GM21723 (cell line): ENCODE results near the gene MGAT5.

ENCODE experiments used
- ATAC-seq: cut with Tn5 transposase; IDR thresholded peaks from one replicate; pipeline ENCODE4 v1.9.1; 2021; ENCODE audit warnings: mild to moderate bottlenecking, moderate library complexity; ENCODE audit not compliant: unreplicated experiment

The MGAT5 gene

DNA sequence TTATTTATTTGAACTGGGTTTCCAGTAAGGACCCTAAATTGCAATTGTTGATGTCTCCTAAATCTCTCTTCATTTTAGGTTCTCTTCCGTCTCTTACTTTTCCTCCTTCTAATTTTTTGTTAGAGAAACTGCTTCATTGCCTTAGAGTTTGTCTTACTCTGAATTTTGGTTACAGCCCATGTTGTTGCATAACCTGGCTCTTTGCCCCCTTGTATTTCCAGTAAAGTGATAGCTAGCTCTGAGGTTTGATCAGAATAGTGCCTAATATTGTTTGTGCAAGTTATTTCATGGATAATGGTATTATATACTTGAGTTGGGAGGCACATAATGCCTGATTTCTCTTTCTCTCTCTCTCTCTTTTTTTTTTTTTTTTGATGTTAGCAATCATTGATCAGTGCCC, 71.8 kb downstream of the MGAT5 start:
- ATAC-seq, result no peak

DNA sequence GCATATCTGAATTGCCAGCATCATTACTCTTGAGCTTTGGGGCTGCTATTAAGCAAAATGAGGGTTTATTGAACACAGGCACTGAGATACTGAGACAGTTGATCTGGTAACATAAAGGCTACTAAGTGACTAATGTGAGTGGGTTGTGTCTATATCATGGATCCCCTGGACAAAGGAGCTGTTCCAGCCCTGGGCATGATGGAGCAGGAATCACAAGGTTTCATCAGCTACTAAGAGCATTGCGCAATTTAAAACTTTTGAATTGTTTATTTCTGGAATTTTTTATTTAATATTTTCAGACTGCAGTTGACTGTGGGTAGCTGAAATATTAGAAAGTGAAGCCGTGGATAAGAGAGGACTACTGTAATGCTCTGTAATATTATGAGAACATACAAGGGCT, 73.5 kb downstream of the MGAT5 start:
- ATAC-seq, result no peak

DNA sequence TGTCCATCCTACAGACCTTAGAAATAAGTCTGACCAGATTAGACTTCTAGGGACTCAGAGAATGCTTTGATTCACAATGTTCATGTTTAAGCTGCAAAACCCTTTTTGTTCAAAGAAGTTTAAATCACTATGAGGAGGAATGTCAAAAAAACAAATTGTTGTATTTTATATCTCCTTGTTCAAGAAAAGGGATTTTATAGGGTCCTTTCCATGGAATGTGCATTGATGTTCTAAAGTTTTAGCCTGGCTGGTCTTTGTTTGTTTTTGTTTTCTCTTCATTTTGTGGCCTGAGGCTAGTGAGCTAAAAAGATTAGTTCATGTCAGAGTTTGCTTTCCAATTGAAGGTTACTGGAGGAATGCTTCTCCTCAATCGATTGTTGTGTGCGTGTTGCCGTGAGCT, 77.2 kb downstream of the MGAT5 start:
- no peak for ATAC-seq

DNA sequence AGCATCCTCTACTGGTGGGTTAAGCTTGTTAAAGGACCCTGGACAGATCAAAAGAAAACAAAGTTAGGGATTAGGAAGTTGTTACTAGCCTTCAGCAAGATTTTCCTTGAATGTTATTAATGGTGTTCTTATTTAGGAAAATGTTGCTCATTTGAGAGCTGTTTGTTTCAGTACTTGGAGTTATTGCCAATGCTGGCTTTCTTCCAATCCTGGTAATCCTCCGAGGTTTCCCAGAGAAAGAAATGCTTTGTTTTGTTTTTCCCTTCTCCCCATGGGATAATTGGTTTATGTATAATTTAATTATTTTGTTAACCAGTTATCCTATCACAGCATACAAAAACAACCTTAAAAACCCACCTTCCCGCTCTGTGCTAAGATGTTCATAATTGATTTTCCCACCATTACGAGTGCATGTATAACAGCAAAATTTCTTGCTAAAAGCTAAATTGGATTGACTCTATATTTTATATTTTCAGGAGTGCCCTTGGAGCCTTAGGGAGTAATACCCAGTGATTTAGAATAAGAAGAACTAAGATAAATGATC, 79.8 kb downstream of the MGAT5 start:
- no peak for ATAC-seq

DNA sequence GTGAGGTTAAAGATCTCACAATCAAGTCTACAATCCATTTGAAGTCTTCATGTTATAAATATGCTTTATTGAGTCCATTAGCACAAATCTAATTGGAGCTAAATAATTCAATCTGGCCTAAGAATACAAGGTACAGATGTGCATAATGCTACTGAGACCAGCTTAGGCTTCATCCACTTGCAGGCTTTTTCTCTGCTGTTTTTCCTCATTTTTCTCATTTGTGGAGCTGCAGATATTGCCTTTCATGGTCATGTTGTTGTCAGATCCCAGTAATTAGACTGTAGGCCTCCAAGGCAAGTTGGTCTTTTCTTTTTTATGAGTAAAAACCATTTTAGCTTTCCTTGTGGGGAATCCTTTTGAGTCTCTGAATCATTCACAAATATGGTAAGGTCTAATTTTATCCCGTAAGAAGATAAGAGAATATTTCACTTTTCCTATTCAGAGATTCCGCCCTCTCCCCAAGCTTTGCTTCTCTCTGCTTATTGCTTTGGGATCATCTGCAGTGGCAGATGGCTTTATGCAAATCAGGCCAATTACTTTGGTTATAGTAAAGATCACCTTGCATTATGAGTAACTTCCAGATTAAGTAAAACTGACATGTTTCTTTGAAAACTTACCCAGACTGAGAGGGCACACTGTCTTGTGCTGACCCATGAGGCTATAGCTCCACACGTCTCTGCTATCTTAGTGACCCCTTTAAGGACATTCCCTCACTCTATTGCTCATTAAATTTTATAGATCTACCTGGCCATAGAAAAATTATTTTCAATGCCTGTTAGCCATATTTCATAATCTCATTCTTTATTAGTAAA, 80.9 kb downstream of the MGAT5 start:
- ATAC-seq, result no peak

DNA sequence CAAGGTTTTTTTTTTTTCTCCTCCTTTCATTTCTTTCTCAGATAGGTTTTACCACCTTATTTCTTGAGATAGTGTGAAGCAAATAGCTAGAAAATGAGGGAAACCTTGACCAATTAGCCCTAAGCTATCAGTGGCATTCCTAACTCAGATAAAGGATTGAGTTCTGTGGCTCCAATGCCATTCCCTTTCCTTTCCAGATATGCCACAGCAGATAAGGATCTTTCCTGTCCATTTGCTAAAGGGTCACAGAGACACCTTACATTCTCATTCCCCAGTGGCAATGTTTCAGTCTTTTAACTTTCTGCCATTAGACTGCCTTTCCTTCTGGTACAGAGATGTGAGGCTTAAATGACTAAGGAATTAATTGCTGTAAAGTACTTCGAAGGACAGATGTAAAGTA, 81.7 kb downstream of the MGAT5 start:
- no peak for ATAC-seq

DNA sequence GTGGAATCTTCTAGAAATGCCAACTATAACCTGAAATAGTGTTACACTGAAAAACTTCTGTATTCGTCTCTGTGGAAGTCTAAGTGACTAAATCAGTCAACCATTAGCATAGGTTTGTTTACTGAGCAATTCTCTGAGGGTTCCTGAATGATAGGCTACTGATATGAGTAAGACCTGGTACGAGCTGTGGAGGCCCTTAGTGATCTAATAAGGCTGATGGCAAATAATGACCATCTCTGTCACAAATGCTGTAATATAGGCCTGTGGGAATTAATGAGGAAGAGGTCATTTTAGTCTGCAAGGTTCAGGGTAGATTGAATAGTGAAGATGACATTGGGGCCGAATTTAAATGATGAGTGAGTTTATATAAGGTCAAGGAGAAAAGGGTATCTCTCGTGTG, 82.5 kb downstream of the MGAT5 start:
- ATAC-seq, result peak; percentile 87

DNA sequence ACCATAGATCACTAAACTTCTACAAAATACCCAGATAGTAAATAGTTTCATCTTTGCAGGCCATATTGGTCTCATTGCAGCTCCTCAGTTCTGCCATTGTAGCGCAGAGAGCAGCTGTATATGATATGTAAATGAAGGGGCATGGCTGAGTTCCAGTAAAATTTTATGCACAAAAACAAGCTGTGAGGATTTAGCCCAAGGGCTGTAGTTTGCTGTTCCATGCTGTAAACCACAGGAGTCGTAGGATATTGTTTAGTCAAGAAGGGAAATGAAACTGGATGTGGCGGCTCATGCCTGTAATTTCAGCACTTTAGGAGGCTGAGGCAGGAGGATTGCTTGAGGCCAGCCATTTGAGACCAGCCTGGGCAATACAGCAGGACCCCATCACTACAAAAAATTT, 83.0 kb downstream of the MGAT5 start:
- ATAC-seq, result no peak

DNA sequence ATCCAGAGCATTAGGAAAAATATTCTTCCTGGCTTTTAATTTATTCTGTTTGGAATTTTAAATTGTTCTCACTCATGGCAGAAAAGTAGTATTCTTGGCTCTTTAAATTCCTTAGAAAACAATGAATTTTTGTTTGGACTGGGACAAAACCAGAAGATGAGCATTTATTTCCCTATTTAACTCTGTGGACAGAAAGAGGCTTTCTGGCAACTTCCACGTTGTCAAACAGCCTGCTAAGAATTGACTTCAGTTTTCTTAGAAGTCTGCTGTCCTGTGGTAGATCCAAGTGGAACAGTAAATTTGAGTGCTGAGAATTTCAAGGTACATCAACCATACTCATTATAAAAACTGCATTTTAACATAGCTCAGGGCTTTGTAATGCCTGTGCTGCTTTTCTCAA, 83.8 kb downstream of the MGAT5 start:
- ATAC-seq, result no peak

DNA sequence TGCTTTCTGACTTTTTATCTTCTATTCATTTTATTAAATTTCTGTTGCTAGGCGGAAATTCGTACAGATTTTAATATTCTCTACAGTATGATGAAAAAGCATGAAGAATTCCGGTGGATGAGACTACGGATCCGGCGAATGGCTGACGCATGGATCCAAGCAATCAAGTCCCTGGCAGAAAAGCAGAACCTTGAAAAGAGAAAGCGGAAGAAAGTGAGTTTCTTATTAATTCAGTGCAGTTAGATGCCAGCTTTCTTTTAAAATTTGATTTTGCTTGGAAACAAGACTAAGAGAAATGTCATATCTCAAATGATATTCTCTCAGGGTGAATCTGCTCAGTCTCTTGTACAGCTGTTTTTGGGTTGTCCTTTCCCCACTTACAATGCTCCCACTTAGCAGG, 84.3 kb downstream of the MGAT5 start:
- no peak for ATAC-seq

DNA sequence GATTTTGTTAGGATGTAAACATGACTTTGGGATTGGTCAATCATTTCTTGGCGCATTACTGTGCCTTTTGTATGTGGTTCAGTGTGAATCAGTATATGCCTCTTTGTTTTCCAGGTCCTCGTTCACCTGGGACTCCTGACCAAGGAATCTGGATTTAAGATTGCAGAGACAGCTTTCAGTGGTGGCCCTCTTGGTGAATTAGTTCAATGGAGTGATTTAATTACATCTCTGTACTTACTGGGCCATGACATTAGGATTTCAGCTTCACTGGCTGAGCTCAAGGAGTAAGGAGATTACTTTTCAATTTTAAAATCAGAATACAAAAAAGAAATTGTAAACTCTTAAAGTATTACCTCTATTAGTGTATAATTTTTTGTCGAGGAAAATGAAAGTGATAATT, 87.6 kb downstream of the MGAT5 start:
- ATAC-seq, result no peak

DNA sequence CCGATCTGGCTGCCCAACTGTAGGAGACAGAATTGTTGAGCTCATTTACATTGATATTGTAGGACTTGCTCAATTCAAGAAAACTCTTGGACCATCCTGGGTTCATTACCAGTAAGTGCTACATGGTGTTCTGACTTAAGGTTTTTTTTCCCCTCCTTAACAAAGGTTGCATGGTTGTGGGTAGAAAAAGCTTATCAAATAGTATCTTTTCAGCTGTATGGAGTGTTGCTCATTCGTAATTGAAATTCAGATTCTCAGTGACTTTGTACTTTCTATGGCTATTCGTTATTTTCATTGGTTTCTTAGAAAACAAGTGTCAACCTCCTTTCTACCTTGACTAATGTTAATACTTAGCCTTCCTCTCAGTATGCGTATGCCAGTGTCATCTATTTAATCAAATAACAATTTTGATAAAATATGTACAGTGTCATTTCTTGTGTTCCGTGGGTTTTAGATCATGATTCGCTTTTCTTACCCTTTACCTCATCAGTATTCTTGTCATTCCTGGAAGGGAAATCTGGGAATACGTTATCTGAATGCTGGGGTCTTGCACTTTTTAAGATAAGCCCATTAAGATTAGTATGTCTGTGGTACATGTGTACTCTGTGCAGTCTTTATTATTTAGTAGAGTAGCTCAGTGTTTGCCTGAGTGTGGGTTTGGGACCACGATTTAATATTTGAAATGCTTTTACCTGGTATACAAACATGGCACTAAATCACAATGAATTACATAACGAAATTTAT, 91.3 kb downstream of the MGAT5 start:
- no peak for ATAC-seq

DNA sequence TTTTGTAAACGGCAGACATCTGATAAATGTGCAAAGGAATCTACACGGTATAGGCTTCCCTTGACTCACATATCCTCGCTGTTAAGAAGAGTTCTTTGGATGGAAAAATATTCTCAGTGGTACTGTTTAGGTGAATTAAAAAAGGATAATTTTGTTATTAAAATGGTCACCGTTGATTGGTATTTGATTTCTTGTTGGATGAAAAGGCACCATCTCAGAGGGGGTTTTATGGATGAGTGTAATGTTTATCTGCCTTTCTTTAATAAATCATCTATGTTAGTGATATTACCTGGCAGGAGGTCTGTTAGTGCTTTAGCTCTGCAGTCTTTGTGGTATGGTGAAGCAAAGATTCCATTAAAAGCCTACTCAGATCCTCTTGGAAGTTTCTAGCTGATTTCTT, 92.3 kb downstream of the MGAT5 start:
- no peak for ATAC-seq

DNA sequence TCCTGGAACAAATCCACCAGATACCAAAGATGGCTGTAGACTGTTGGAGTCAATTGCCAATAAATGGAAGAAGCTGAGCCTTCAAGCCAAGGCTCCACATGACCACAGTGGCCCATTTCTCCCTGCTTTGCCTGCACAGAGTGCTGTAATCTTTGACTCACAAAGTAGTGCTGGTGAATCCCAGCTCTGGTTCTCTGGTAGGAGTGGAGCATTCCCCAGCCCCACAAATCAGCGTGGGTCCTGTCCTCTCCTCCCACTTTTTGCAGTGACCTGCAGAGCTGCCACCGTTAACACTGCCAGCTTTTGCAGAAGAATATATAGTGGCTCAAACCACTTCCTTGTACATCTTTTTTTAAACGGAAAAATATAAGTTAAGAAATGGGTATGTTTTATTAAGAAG, 93.9 kb downstream of the MGAT5 start:
- no peak for ATAC-seq

DNA sequence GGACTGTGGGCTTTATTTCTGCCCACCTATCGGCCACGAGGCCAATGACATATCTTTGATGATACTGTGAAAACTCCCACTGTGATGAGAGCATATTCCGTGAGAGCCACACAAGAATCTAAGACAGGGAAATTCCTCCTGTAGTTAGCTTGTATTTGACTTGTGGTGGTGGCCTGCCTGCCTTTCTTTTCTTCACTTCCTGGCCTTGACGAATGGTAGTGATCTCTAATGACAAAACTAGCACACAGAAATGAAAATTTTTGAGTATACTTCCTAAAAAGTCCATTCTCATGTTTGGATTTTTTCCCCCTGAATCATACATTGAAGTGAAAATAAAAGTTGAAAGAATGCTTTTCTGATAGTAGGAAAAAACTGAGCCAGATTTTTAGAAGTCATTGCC, 94.4 kb downstream of the MGAT5 start:
- ATAC-seq, result no peak

DNA sequence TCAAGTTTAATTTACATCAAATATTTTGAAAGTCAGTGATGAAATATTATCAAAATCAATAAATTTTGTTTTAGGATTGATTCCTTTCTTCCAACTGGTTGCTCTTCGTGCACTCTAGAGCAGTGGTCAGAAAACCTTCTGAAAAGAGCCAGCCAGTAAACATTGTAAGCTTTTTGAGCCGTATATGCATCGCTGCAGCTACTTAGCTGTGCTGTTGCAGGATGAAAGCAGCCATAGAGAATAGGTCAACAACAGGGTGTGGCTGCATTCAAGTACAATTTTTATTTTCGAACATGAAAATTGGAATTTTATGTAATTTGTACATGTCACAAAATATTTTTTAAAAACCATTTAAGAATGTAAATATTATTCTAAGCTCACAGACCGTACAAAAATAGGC, 94.9 kb downstream of the MGAT5 start:
- no peak for ATAC-seq

DNA sequence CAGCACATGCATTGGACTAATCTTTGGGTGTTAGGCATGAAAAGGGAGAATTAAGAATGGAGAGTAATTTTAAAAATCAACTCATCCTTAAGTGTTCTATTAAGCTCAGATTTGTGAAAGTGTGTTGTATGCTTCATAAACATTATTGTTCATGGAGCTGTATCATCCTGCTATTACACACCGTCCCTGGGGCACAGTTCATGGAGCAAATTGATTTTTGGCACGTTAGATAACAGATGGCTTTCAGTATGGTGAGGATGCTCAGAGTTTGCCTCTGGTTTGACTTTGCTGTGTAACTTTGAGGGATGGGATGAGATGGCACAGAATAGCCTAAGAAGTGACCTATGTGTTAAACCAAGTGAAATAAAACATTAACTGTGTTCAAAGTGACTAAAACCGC, 97.1 kb downstream of the MGAT5 start:
- no peak for ATAC-seq

DNA sequence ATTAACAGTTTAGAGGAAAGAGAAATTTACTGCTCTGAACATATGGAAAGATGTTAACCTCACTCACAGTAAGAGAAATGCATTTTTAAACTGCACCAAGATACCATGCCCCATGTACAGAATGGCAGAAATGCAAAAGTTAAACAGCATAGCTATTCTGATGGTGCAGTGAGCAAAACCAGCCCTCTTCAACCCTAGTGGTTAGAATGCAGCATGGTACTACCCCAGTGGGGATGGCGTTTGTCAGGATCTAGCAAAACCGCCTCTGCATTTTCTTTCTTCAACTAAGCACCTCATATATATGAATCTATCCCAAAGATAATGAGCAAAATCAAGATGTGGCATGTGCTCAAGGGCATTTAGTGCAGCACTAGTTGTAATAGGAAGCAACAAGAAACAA, 98.0 kb downstream of the MGAT5 start:
- ATAC-seq, result no peak

DNA sequence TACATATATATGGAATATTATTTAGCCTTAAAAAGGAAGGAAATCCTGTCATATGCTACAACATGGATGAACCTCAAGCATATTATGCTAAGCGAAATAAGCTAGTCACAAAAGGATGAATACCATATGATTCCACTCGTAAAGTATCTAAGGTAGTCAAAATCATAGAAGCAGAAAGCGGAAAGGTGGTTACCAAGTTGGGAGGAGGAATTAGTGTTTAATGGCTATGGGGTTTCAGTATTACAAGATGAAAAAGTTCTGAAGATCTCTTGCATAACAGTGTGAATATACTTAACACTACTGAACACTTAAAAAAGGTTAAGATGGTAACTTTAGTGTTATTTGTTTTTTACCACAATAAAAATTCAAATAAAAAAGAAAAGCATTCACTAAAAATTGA, 99.0 kb downstream of the MGAT5 start:
- no peak for ATAC-seq

DNA sequence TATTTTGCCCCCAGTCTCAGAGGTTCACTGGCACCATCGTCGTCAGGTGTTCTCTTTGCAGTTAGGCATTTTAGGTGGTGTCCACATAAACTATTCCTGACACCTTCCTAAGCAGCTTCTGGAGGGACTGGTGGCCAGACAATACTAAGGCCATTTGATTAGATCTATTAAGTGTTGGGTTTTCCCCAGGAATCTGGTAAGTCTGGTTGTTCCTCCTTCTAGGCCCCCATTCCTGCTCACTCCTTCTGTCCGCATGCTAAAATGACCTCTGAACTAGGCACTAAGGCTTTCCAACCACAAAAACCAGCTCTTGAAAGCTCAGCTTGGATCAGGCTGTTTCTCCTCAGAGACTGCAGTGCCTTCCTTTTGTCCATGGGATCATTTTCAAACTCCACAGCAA, 100.7 kb downstream of the MGAT5 start:
- ATAC-seq, result no peak

DNA sequence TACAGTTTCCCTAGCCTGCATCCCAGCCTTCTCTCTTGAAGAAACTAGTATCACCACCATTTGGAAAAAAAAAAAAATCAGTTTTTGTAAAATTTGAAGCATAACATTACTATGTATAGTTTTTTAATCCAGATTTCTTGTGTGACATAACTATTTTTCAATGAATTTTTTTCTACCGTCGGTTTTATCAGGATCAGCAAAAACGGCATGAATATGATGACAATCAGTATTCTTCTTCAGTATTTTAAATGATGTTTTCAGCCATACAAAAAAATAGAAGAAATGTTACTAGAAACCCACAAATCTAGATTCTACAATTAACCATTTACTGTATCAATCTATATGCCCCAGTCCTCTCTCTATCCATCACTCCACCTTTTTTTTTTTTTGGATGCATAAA, 103.9 kb downstream of the MGAT5 start:
- ATAC-seq, result no peak

DNA sequence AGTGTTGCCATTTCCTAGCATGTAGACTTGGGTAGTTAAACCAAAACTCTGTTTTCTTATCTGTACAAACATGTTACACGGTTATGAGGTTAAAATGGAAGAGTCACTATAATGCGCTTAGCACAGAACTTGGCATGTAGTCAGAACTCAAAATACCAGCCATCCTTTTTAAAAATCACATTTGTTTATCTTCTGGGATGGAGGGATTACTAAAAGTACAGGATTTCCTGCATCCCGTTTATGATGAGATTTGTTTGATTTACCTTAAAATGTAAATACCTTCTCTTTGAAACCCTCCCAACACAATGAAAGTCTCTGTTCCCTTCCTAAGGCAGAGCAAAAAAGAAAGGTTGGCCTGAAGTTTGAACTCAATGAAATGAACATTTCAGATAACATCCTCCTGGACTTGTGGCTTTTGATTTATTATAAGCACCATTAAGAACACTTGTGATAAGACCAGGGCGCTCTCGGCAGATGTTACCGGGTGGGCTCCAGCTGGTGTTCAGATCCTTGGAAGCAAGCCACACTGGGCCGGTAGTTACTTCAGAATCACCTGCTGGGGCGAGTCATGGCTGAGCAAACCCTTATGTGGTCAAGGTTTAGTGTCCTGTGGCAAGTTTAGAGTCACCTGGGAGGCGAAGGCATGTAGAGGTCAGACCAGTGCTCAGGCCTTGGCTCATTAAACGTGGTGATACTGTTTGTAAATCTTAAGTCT, 105.7 kb downstream of the MGAT5 start:
- no peak for ATAC-seq
